Cardiac muscle cell (in vitro differentiated cells and primary cell): ENCODE data around the gene PNMA8A. TPM values are rescaled to one million over a fixed set of nuclear protein-coding genes. Genes with fewer than 3 reads are reported as not detected.

Experiments used
- DNase-seq, 2 donors: peaks; one replicate each; pipeline versions ENCODE4 v3.0.0 to v3.0.0-alpha.2; 2010 to 2017; ENCODE audit warnings: low read depth in 1 of 2, low spot score in 1 of 2
- H3K27ac ChIP-seq: fragments of 200-600 bp; sonication (generic); 2 replicates; pipeline ENCODE4 v1.5.1; 2016
- H3K27me3 ChIP-seq: fragments of 200-600 bp; sonication (generic); 2 replicates; pipeline ENCODE4 v1.6.0; 2016; ENCODE audit warnings: control low read depth
- H3K36me3 ChIP-seq: fragments of 200-600 bp; sonication (generic); 2 replicates; pipeline ENCODE4 v1.5.1; 2016; ENCODE audit warnings: control low read depth
- H3K4me1 ChIP-seq: fragments of 200-600 bp; sonication (generic); 2 replicates; pipeline ENCODE4 v1.8.1; 2017; ENCODE audit warnings: low read depth, mild to moderate bottlenecking, mixed run types
- H3K4me3 ChIP-seq: fragments of 200-600 bp; sonication (generic); 2 replicates; pipeline ENCODE4 v1.5.1; 2016; ENCODE audit warnings: mild to moderate bottlenecking
- H3K9me3 ChIP-seq: fragments of 200-600 bp; sonication (generic); 2 replicates; pipeline ENCODE4 v1.5.1; 2017; ENCODE audit warnings: low read depth, mild to moderate bottlenecking, control low read depth
- CTCF ChIP-seq: IDR thresholded peaks from 2 replicates; pipeline ENCODE4 v1.5.1; 2012; ENCODE audit warnings: low read depth, mild to moderate bottlenecking, low read length
- polyA plus RNA-seq: library from polyadenylated mRNA; unstranded; fragments of >200 nt; fragmentation: Nextera tagmentation; extraction: Ambion mirVana; gene quantifications from 2 replicates; pipeline ENCODE4 v1.2.1, GENCODE V29; 2016
- total RNA-seq: library from RNA; depleted of rRNA; stranded (reverse); fragments of >200 nt; gene quantifications from 2 replicates; pipeline ENCODE4 v1.2.3, GENCODE V29; 2016

The PNMA8A gene
- total and polyA plus RNA-seq, 2 experiments from 2014 or later: 38.3 to 67.8 TPM

GRCh38 chr19:46494941-46495785 is 23.8 kb upstream of the PNMA8A start:
- DNase-seq: no peak
- peaks cover 9% of the 10 kb centered on the region for H3K27me3 ChIP-seq
- H3K9me3 ChIP-seq: no peaks in the 10 kb centered on the region
- peak overlapping the region; percentile 38 for H3K4me3 ChIP-seq
- no peak for TF ChIP-seq CTCF
- H3K4me1 ChIP-seq: peaks cover 6% of the 10 kb centered on the region
- H3K36me3 ChIP-seq: no peaks in the 10 kb centered on the region
- H3K27ac ChIP-seq: no peak overlapping the region

GRCh38 chr19:46494146-46494940 is 23.0 kb upstream of the PNMA8A start:
- TF ChIP-seq CTCF: no peak
- no peak overlapping the region for H3K4me3 ChIP-seq
- peaks cover 6% of the 10 kb centered on the region for H3K4me1 ChIP-seq
- DNase-seq: no peak
- H3K9me3 ChIP-seq: no peaks in the 10 kb centered on the region
- H3K27me3 ChIP-seq: peaks cover 16% of the 10 kb centered on the region
- no peaks in the 10 kb centered on the region for H3K36me3 ChIP-seq
- H3K27ac ChIP-seq: no peak overlapping the region

- Histone ChIP-seq H3K4me1 (peaks cover 6% of the 10 kb centered on the region), H3K9me3 (no peaks in the 10 kb centered on the region), H3K4me3 (no peak overlapping the region), H3K27ac (no peak overlapping the region), H3K27me3 (peaks cover 16% of the 10 kb centered on the region), H3K36me3 (no peaks in the 10 kb centered on the region)
- peak in 1 of 2 donors; percentile 58 for DNase-seq
- TF ChIP-seq CTCF: no peak
These were observed 22.1 kb upstream of the PNMA8A start for GRCh38 chr19:46493236-46494145.

- peaks cover 6% of the 10 kb centered on the region for H3K4me1 ChIP-seq
- DNase-seq: no peak
- peaks cover 16% of the 10 kb centered on the region for H3K27me3 ChIP-seq
These were observed 21.5 kb upstream of the PNMA8A start for GRCh38 chr19:46492841-46493235.

More at GRCh38 chr19:46492841-46493235, 21.5 kb upstream of the PNMA8A start:
- no peaks in the 10 kb centered on the region for H3K9me3 ChIP-seq
- no peak overlapping the region for H3K4me3 ChIP-seq
- no peaks in the 10 kb centered on the region for H3K36me3 ChIP-seq
- TF ChIP-seq CTCF: no peak
- H3K27ac ChIP-seq: no peak overlapping the region
